Naive thymus-derived CD8-positive, alpha-beta T cell (primary cell): ENCODE results near the gene NHLH2. TPM values are rescaled to one million over a fixed set of nuclear protein-coding genes. Genes with fewer than 3 reads are reported as not detected.

Source experiments
- ATAC-seq, 2 donors: fragments of 150-1000 bp; cut with Tn5 transposase in 1 of 2; sonication (Bioruptor Pico), chemical (Tn5 transposase) in 1 of 2; 1 replicate in 1 of 2; 2 replicates in 1 of 2; pipeline ENCODE4 v1.10.0; 2021; ENCODE audit warnings: mild to moderate bottlenecking in 2 of 2, moderate library complexity in 2 of 2
- POLR2A ChIA-PET: fragments of 350-600 bp; sonication (Branson Sonifier 250); formaldehyde crosslinking; loops from one replicate; lab custom pipeline; 2021; ENCODE audit warnings: antibody characterized with exemption; lab: Charles Lee
- DNase-seq, 10 donors: peaks; one replicate each; pipeline versions ENCODE4 v3.0.0 to v3.0.0-alpha.2; 2020 to 2022
- H3K27ac Mint-ChIP-seq, 10 donors: one replicate each; pipeline ENCODE4 v1.8.0; 2020 to 2022; ENCODE audit warnings: mild to moderate bottlenecking in 10 of 10, mixed read lengths in 10 of 10, moderate library complexity in 4 of 10, inconsistent platforms in 1 of 10
- H3K27me3 Mint-ChIP-seq, 5 donors: one replicate each; pipeline ENCODE4 v1.8.0; 2021 to 2022; ENCODE audit warnings: mixed read lengths in 5 of 5
- H3K36me3 Mint-ChIP-seq, 3 donors: one replicate each; pipeline ENCODE4 v1.8.0; 2020 to 2022; ENCODE audit warnings: mixed read lengths in 3 of 3, mild to moderate bottlenecking in 2 of 3, inconsistent platforms in 1 of 3
- H3K4me1 Mint-ChIP-seq, 4 donors: one replicate each; pipeline ENCODE4 v1.8.0; 2021 to 2022; ENCODE audit warnings: mixed read lengths in 4 of 4
- H3K4me3 Mint-ChIP-seq, 10 donors: one replicate each; pipeline ENCODE4 v1.8.0; 2020 to 2022; ENCODE audit warnings: mild to moderate bottlenecking in 10 of 10, mixed read lengths in 10 of 10, moderate library complexity in 6 of 10, inconsistent platforms in 1 of 10
- H3K9me3 Mint-ChIP-seq, 9 donors: one replicate each; pipeline ENCODE4 v1.8.0; 2020 to 2022; ENCODE audit warnings: mixed read lengths in 9 of 9, mild to moderate bottlenecking in 3 of 9, inconsistent platforms in 1 of 9, moderate library complexity in 1 of 9
- polyA plus RNA-seq, 3 donors: library from polyadenylated mRNA; unstranded; fragments of 300-500 nt; fragmentation: Illumina TruSeq; gene quantifications; one replicate each; pipeline ENCODE4 v1.2.3, GENCODE V29; 2021
- total RNA-seq, 8 experiments: library from RNA in 2 of 8; stranded (reverse) in 2 of 8; gene quantifications; one replicate each; pipeline ENCODE4 v1.2.3 and lab custom pipeline; 2021 to 2026

The NHLH2 gene
- total and polyA plus RNA-seq, 5 experiments from 2014 or later: not detected

DNA sequence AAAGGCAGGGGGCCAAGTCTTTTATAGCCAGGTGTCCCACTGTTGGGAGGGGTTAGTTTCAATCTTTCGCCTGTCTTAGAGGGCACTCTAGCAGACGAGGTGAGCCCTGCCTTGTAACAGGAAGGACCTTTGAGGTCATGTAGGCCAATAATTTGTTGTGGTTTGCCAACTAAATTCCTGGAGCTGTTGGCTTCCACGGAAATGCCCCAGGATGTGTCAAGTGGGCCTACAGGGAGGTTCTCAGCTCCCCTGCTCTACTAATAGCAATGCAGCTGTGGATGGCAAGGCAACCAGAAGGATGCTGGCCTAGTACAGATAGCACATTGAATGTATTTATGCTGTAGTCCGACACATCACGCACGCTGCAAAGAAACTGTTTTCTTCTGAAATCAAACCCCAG is 50.1 kb downstream of the NHLH2 start:
- H3K27ac Mint-ChIP-seq: no peak overlapping the region
- peaks cover 0 to 10% (median 3%) of the 10 kb centered on the region in 9 donors for H3K9me3 Mint-ChIP-seq
- no peaks in the 10 kb centered on the region for H3K4me1 Mint-ChIP-seq
- H3K4me3 Mint-ChIP-seq: no peak overlapping the region
- DNase-seq (no peak), ATAC-seq (no peak)
- H3K36me3 Mint-ChIP-seq: no peaks in the 10 kb centered on the region
- peaks cover 10 to 40% (median 22%) of the 10 kb centered on the region in 5 donors for H3K27me3 Mint-ChIP-seq
- POLR2A ChIA-PET: no interaction called here

DNA sequence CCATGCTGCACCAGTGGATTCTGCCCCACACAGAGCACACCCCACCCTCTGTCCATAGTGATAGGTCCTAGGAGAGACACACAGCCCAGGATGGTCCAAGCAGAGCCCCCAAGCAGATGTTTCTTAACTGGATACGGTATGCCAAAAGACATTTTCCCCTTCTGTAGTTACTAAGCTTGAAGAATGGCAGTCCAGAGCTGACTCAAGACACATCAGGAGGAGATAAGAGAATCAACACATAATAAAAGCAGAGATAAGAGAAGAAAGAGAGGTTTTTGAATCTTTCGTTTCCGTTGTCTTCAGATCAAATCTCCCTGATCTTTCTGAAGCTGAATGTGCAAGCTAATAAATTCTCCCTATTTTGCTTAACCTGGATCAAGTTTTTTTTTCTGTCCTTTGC is 50.6 kb downstream of the NHLH2 start:
- Mint-ChIP-seq H3K27ac (no peak overlapping the region), H3K27me3 (peaks cover 9 to 35% (median 21%) of the 10 kb centered on the region in 5 donors), H3K4me1 (no peaks in the 10 kb centered on the region), H3K36me3 (no peaks in the 10 kb centered on the region), H3K4me3 (no peak overlapping the region), H3K9me3 (peaks cover 0 to 10% (median 3%) of the 10 kb centered on the region in 9 donors)
- DNase-seq (no peak), ATAC-seq (no peak)
- POLR2A ChIA-PET: no interaction called here

Other genes with a start within 250 kb of the NHLH2 start
- under 1 TPM; 0.22 to 0.55 TPM for gene VANGL1, start 199.2 kb downstream of the NHLH2 start, total RNA-seq
- gene VANGL1, start 199.2 kb downstream of the NHLH2 start, polyA plus RNA-seq: 1 to 10 TPM in 1 of 3 donors, under 1 TPM in 2; 0.22 to 3.4 (median 0.23) TPM
- gene CASQ2, start 72.4 kb downstream of the NHLH2 start, total RNA-seq: not detected
- not detected for gene CASQ2, start 72.4 kb downstream of the NHLH2 start, polyA plus RNA-seq
- gene SLC22A15, start 135.4 kb upstream of the NHLH2 start, total RNA-seq: under 1 TPM; 0.27 to 0.39 TPM
- not detected for gene SLC22A15, start 135.4 kb upstream of the NHLH2 start, polyA plus RNA-seq